T1000 (cell line): ENCODE data around the gene TRPV3.
"Not testable (repeated sequence)": the region's sequence is repeated elsewhere in the genome, so short reads cannot be mapped to it uniquely, and the experiment has no call there.

Experiments
- DNase-seq: peaks from one replicate; lab custom pipeline; 2025; ENCODE audit warnings: mixed read lengths; lab: John Stamatoyannopoulos, UW

TRPV3 gene

DNA sequence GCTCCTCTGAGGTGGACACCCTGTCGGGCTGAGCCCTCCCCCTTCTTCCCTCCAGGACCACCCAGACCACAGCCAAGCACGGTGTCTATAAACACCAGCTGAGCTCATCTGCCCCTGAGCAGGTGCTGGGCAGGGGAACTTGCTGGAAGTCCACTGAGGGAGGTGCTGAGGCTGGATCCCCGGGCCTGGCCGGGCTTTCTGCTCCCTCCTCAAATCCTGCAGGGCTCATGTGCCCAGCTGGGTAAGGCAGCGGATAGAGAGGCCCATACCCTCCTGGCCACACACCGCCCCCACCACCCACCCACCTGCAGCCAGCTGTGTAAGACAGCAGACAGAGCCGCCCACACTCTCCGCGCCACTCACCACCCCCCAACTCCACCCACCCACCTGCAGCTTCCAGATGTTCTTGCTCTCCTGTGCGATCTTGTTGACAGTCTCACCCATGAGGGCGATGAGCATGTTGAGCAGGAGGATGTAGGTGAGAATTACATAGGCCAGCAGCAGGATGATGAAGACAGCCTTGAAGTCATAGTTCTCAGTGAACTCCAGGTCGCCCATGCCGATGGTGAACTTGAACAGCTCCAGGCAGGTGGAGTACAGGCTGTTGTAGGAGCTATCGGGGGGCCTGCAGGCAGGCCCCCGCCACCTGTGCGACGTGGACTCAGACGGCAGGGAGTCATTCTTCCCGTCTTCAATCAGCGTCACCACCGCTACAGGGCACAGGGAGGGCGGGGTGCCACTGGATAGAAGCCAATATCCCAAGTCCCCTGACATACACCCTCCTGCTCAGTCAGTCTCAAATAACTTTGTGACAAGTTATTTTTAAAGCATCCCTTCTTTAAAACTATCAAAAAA lies 15.9 kb upstream of the TRPV3 start:
- no peak for DNase-seq

- DNase-seq, result no peak
These were observed 14.6 kb upstream of the TRPV3 start for GRCh38 chr17:3572231-3572630.

- no peak for DNase-seq
These were observed 13.7 kb upstream of the TRPV3 start for GRCh38 chr17:3571043-3571900.

- DNase-seq, result no peak
These were observed 12.0 kb upstream of the TRPV3 start for GRCh38 chr17:3569534-3570137.

DNA sequence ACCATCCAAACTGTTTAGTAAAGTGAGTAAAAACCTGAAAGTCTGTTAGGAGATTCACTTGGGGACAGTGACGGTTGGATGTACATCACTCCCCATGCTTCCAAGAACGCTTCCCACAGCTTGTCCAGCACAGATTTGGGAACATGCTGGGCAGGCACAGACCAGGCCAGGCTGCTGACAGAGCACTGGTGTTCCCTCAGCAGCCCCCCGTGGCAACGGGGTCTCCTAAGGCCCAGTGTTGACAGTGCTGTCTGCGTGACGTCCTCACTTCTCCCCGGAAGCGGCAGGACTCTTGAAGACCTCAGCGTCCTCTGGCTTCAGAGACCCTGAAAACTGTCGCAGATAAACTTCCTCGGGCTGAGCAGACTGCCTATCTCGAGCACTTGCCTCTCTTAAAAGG lies 8.9 kb upstream of the TRPV3 start:
- no peak for DNase-seq

GRCh38 chr17:3565143-3565542 lies 7.5 kb upstream of the TRPV3 start:
- DNase-seq, result no peak

DNA sequence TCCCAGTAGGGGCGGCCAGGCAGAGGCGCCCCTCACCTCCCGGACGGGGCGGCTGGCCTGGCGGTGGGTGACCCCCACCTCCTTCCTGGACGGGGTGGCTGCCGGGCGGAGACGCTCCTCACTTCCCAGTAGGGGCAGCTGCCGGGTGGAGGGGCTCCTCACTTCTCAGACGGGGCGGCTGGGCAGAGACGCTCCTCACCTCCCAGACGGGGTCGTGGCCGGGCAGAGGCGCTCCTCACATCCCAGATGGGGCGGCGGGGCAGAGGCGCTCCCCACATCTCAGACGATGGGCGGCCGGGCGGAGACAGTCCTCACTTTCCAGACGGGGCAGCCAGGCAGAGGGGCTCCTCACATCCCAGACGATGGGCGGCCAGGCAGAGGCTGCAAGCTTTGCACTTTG lies 6.6 kb upstream of the TRPV3 start:
- DNase-seq, result not testable (repeated sequence)

DNA sequence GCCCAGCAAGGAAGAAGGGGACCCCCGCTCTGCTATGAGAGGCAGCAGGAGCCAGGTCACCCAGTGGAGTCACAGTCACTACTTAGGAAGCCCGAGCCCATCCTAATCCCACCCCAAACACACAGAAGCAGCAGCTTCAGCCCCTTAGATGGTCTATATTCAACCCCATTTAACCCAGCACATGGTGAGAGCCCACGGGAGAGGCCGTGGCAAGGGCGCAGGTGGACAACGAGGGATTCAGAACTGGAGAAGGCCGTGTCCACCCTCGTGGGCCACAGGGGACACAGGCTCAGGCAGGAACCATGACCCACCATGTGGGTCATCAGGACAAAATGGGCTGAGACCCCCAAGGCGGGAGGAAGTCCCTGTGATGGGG lies 1.6 kb upstream of the TRPV3 start:
- no peak for DNase-seq

- peak; percentile 27 for DNase-seq
These were observed 1.1 kb upstream of the TRPV3 start for GRCh38 chr17:3558603-3559269.

GRCh38 chr17:3556916-3557767 lies 470 bp downstream of the TRPV3 start:
- no peak for DNase-seq

DNA sequence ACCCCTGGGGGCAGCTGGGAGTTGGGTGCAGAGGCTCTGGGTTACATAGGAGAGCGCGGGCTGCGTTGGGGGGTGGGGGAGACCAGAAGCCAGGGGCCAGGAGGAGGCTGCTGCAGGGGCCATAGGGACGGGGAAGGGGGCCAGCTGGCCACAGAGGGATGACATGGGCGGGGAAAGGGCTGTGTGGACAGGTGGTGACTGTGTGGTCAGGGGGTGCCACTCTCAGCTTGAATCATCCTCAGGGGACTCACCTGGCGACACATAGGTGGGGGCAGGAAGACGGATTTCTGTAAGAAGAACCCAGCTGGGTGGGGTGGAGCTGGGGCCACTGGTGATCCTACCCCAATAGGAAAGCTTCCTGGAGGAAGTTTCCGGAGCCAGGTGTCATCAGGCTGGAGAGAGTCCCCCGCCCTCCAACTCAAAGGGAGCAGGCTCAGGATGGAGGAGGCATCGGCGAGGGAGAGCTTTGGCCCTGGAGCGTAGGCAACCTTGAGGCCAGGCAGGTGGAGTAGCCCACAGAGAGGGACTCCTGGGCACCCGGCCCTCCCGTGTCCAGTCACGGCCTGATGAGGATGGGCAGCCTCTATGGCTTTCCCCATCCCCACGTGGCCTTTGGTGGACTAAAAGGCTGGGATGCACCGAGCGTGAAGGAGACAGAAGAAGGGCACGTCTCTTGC lies 1.2 kb downstream of the TRPV3 start:
- no peak for DNase-seq

- DNase-seq, result no peak
These were observed 2.3 kb downstream of the TRPV3 start for GRCh38 chr17:3555189-3555796.

GRCh38 chr17:3554440-3554839 lies 3.2 kb downstream of the TRPV3 start:
- DNase-seq, result no peak

DNA sequence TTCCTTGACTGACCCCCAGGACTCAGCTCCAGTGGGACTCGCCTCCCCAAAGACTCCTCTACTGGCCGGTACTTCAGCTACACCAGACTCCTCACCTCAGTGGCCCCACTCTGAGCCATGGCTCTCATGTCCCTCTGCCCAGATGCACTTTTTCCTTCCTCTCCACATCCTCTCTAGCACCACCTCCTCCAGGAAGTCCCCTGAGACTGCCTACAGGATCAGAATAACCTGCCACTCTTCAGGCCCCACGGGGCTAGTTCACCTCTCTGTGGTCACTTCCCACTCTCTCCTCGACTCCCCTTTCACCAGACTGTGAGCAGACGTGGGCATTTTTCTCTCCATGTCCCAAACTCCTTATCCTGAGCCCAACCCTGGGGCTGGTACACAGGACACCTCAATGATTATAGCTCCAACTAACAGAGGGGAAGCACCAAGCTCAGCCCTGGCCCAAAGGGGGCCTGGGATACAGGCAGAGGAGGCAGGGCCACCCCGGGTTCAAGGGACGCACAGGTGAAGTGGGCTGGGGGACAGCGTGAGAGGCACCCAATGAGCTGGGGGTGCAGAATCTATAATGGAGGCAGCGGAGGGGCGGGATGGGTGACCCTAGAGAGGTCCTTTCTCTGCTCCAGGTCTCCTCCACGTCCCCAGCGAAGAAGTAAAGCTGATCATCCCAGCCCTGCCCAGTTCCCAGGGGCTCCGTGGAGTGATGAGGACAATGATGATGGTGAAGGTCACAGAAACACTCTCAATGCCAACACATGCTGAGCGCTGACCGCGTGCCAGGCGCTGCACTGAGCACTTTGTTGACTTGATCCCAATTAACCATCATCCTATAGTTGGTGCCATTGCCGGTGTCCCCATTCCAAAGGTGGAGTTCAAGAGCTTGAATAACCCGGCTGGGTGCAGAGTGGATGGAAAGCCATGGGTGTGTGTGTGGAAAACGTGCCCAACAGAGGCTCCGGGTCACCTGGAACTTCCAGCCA lies 3.9 kb downstream of the TRPV3 start:
- no peak for DNase-seq

DNA sequence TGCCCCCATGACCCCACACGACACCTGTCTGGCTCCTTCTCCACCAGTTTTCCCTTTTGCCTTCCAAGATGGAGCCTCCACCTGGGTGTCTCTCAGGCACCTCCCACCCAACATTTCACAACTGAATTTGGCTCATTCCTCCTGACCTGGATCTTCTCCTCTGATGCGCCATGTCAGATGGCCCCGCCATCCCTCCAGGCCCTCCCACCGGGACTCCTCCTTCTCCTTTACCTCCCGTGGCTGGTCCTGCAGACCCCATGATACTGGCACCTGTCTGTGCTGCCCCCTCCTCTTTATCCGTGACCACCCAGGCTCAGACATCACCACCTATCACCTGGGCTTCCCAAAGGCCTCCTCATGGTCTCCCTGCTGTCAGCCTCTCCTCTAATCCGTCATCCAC lies 4.7 kb downstream of the TRPV3 start:
- DNase-seq, result no peak

DNA sequence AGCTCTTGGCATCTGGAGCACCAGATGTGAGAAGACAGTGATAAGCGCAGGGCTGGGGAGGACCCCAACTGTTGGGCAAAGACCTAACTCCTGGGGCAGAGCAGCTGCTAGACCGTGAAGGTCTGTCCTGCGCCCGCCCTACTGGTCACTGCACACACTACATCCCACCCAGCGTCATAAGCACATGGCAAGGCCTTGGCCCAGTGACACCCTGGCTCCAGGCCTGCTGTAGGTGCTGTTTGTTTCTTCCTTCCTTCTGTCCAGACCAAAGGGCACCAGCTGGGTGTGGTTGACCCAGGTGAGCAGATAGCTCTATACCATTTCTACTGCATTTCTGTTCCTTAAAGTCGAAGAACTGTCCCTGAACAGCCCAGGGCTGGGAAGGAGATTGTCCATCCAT lies 6.4 kb downstream of the TRPV3 start:
- DNase-seq, result no peak

GRCh38 chr17:3549610-3550162 lies 7.9 kb downstream of the TRPV3 start:
- no peak for DNase-seq

- DNase-seq, result no peak
These were observed 10.0 kb downstream of the TRPV3 start for GRCh38 chr17:3547628-3548027.

GRCh38 chr17:3546997-3547396 lies 10.6 kb downstream of the TRPV3 start:
- no peak for DNase-seq
